HCT116 (cell line): ENCODE data around the gene FAM83B. TPM values are rescaled to one million over a fixed set of nuclear protein-coding genes. Genes with fewer than 3 reads are reported as not detected.

ENCODE experiments used
- ATAC-seq: fragments of 200-7000 bp; cut with Tn5 transposase; 2 replicates; pipeline ENCODE4 v1.9.1; 2020; ENCODE audit warnings: mild to moderate bottlenecking, moderate library complexity
- BruUV-seq: library from RNA; stranded (reverse); fragments of 400-500 nt; replicated peaks from 2 replicates; lab custom pipeline; 2021; lab: Mats Ljungman, UMichigan
- CTCF ChIA-PET: fragments of 300-600 bp; sonication (Branson Sonifier 250); formaldehyde crosslinking; loops from one replicate; lab custom pipeline; 2021; ENCODE audit warnings: antibody characterized with exemption; lab: Charles Lee
- POLR2A ChIA-PET: fragments of 300-600, 350-600 bp; sonication (Branson Sonifier 250); formaldehyde crosslinking; loops from one replicate; lab custom pipeline; 2021; ENCODE audit warnings: antibody characterized with exemption; lab: Charles Lee
- RAD21 ChIA-PET, 2 experiments: fragments of 300-600 bp; sonication (Branson Sonifier 250); formaldehyde crosslinking; loops; one replicate each; lab custom pipeline; 2023; ENCODE audit warnings: low total read pairs in 2 of 2; ENCODE audit not compliant: uncharacterized antibody in 2 of 2, unreplicated experiment in 2 of 2, low non-redundant PET in 1 of 2; lab: Charles Lee
- DNase-seq: peaks from one replicate; pipeline ENCODE4 v3.0.0-alpha.2; 2010; ENCODE audit warnings: low read depth, low spot score
- H2AFZ ChIP-seq: fragments of 200-600 bp; shearing (Covaris generic), sonication (generic); 2 replicates; pipeline ENCODE4 v1.6.1; 2017; ENCODE audit warnings: low read depth, mixed run types, mixed read lengths, antibody characterized with exemption, low read length; ENCODE audit not compliant: poor library complexity, severe bottlenecking
- H3K27ac ChIP-seq: 2 replicates; pipeline ENCODE4 v1.5.1; 2012; ENCODE audit warnings: low read depth, low read length
- H3K27me3 ChIP-seq: fragments of 200-600 bp; sonication (generic); 2 replicates; pipeline ENCODE4 v1.6.1; 2016; ENCODE audit warnings: mixed run types, low read length, mixed read lengths; ENCODE audit not compliant: insufficient read depth
- H3K36me3 ChIP-seq, 2 experiments: fragments of 200-500 bp in 1 of 2; fragments of 200-600 bp in 1 of 2; sonication (Bioruptor generic) in 1 of 2; sonication (generic) in 1 of 2; 2 replicates each; pipeline versions ENCODE4 v1.5.1 to v1.6.1; 2014 to 2016; ENCODE audit warnings: low read length in 2 of 2, inconsistent platforms in 1 of 2, mixed read lengths in 1 of 2, mixed run types in 1 of 2; ENCODE audit not compliant: insufficient read depth in 2 of 2, control insufficient read depth in 1 of 2
- H3K4me1 ChIP-seq, 2 experiments: fragments of 200-600 bp in 1 of 2; sonication (generic) in 1 of 2; 2 replicates each; pipeline versions ENCODE4 v1.5.1 to v1.6.1; 2012 to 2017; ENCODE audit warnings: low read length in 2 of 2, inconsistent platforms in 1 of 2, mild to moderate bottlenecking in 1 of 2, mixed read lengths in 1 of 2, mixed run types in 1 of 2, moderate library complexity in 1 of 2; ENCODE audit not compliant: insufficient read depth in 2 of 2, control insufficient read depth in 1 of 2
- H3K4me2 ChIP-seq: fragments of 200-600 bp; sonication (generic); 2 replicates; pipeline ENCODE4 v1.6.1; 2017; ENCODE audit warnings: mixed run types, low read length, mixed read lengths
- H3K4me3 ChIP-seq, 2 experiments: fragments of 200-600 bp in 1 of 2; sonication (generic) in 1 of 2; replicated peaks in 1 of 2; 2 replicates each; pipeline ENCODE4 v1.5.1; 2011 to 2016; ENCODE audit warnings: low read length in 2 of 2, control low read depth in 1 of 2, low read depth in 1 of 2, mild to moderate bottlenecking in 1 of 2, mixed read lengths in 1 of 2, mixed run types in 1 of 2
- H3K79me2 ChIP-seq: fragments of 200-600 bp; sonication (generic); 2 replicates; pipeline ENCODE4 v1.6.1; 2017; ENCODE audit warnings: mild to moderate bottlenecking, mixed run types, low read length, moderate library complexity, mixed read lengths; ENCODE audit not compliant: insufficient read depth
- H3K9ac ChIP-seq: fragments of 200-600 bp; sonication (generic); 2 replicates; pipeline ENCODE4 v1.6.1; 2016; ENCODE audit warnings: low read length, mixed read lengths
- H3K9me2 ChIP-seq: fragments of 200-600 bp; sonication (generic), shearing (Covaris generic); 2 replicates; pipeline ENCODE4 v1.6.1; 2017; ENCODE audit warnings: mixed run types, mild to moderate bottlenecking, moderate library complexity; ENCODE audit not compliant: insufficient read depth
- H3K9me3 ChIP-seq, 2 experiments: fragments of 200-500 bp in 1 of 2; fragments of 200-600 bp in 1 of 2; sonication (Bioruptor generic) in 1 of 2; sonication (generic) in 1 of 2; 2 replicates each; pipeline ENCODE4 v1.6.1; 2014 to 2017; ENCODE audit warnings: low read length in 2 of 2, mixed read lengths in 2 of 2, inconsistent platforms in 1 of 2, low read depth in 1 of 2, mild to moderate bottlenecking in 1 of 2, mixed run types in 1 of 2, moderate library complexity in 1 of 2; ENCODE audit not compliant: control insufficient read depth in 1 of 2, insufficient read depth in 1 of 2
- H4K20me1 ChIP-seq: fragments of 200-600 bp; sonication (generic), shearing (Covaris generic); 2 replicates; pipeline ENCODE4 v1.6.1; 2017; ENCODE audit warnings: mixed run types, mild to moderate bottlenecking, moderate library complexity; ENCODE audit not compliant: insufficient read depth
- EZH2phosphoT487 ChIP-seq: fragments of 200-600 bp; IDR thresholded peaks from 2 replicates; pipeline ENCODE4 v1.6.1; 2018; ENCODE audit warnings: antibody characterized with exemption, borderline replicate concordance
- FOSL1 ChIP-seq: IDR thresholded peaks from 2 replicates; pipeline ENCODE4 v1.6.1; 2012; ENCODE audit warnings: low read depth
- POLR2A ChIP-seq: IDR thresholded peaks from 2 replicates; pipeline ENCODE4 v1.7.0; 2011; ENCODE audit warnings: borderline replicate concordance; ENCODE audit not compliant: insufficient read depth, insufficient read length; ENCODE audit errors: extremely low read depth
- POLR2AphosphoS5 ChIP-seq: IDR thresholded peaks from 2 replicates; pipeline ENCODE4 v1.6.1; 2011; ENCODE audit warnings: mild to moderate bottlenecking, low read depth, low read length, moderate library complexity
- RAD21 ChIP-seq: IDR thresholded peaks from 2 replicates; pipeline ENCODE4 v1.6.1; 2012; ENCODE audit warnings: low read depth, mild to moderate bottlenecking
- REST ChIP-seq: IDR thresholded peaks from 2 replicates; pipeline ENCODE4 v1.6.1; 2012; ENCODE audit warnings: low read depth
- SIN3A ChIP-seq: IDR thresholded peaks from 2 replicates; pipeline ENCODE4 v1.6.1; 2012; ENCODE audit warnings: low read depth
- SP1 ChIP-seq: IDR thresholded peaks from 2 replicates; pipeline ENCODE4 v1.6.1; 2012; ENCODE audit warnings: low read depth
- SRF ChIP-seq: IDR thresholded peaks from 2 replicates; pipeline ENCODE4 v1.6.1; 2012; ENCODE audit warnings: low read depth
- YY1 ChIP-seq: IDR thresholded peaks from 2 replicates; pipeline ENCODE4 v1.6.1; 2011; ENCODE audit warnings: low read length, low read depth, moderate library complexity, mild to moderate bottlenecking; ENCODE audit not compliant: insufficient replicate concordance; ENCODE audit errors: extremely low read depth
- ZBTB33 ChIP-seq: IDR thresholded peaks from 2 replicates; pipeline ENCODE4 v1.6.1; 2011; ENCODE audit warnings: mild to moderate bottlenecking, low read length, moderate library complexity; ENCODE audit not compliant: insufficient replicate concordance; ENCODE audit errors: extremely low read depth
- intact Hi-C: fragments of 100-400 bp; cut with micrococcal nuclease; formaldehyde crosslinking; loops from 2 replicates; pipeline ENCODE4 v1.10.0; 2022
- total RNA-seq: library from RNA; stranded (reverse); gene quantifications from one replicate; pipeline ENCODE4 v1.2.1, GENCODE V29; 2021; ENCODE audit not compliant: unreplicated experiment
- TF ChIP-seq, protein P1 (sequence below): IDR thresholded peaks from 2 replicates; pipeline ENCODE4 v1.6.1; 2012

The FAM83B gene
- total RNA-seq, 1 experiment from 2014 or later = 16.9 TPM

DNA sequence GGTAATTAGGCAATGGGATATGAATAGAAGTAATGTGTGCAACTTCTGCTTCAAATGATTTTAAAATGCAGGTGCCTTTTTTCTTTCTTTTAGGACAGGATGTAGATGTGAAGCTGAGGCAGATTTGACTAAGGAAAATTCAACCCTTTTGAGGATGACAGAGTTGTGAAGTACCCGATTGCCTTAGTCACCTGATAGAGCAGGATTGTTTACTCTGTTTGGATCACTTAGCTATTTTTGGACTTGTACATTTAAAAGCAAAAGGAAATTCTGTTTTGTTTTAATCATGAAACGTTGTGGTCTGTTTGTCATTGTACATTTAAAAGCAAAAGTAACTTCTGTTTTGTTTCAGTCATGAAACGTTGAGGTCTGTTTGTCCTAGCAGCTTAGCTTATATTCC is 143.4 kb downstream of the FAM83B start:
- Histone ChIP-seq H3K9ac (no peak overlapping the region), H3K4me3 (no peak overlapping the region), H3K27me3 (no peaks in the 10 kb centered on the region), H4K20me1 (no peaks in the 10 kb centered on the region), H3K9me3 (no peaks in the 10 kb centered on the region), H3K9me2 (no peaks in the 10 kb centered on the region), H3K27ac (no peak overlapping the region), H2AFZ (peak overlapping the region; percentile 32), H3K4me2 (no peak overlapping the region), H3K4me1 (peaks cover 0 to 17% of the 10 kb centered on the region in 2 experiments; a peak in 3 of 4 replicates), H3K36me3 (no peaks in the 10 kb centered on the region), H3K79me2 (no peaks in the 10 kb centered on the region)
- TF ChIP-seq SRF (no peak), EZH2phosphoT487 (no peak), SP1 (no peak), YY1 (no peak), FOSL1 (no peak), SIN3A (no peak), ZBTB33 (no peak), REST (no peak), RAD21 (no peak), POLR2A (no peak), POLR2AphosphoS5 (no peak)
- TF ChIP-seq, protein P1, sequence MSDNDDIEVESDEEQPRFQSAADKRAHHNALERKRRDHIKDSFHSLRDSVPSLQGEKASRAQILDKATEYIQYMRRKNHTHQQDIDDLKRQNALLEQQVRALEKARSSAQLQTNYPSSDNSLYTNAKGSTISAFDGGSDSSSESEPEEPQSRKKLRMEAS = no peak
- ChIA-PET CTCF (no interaction called here), POLR2A (no interaction called here), RAD21 (interaction anchor here in 1 of 2 experiments (0.6 kb wide), 1 partner anchor 9 kb away, joined by 3 read pairs; no protein-coding TSS in a partner anchor)
- ATAC-seq (no peak), DNase-seq (no peak)
- intact Hi-C loops = no loop called here
- BruUV-seq = no TSS peak
